Loucy (cell line): ENCODE data around the gene SKOR1.

Experiments used
- H2AFZ ChIP-seq: fragments of 200-600 bp; sonication (generic); 2 replicates; pipeline ENCODE4 v1.6.0; 2016; ENCODE audit warnings: antibody characterized with exemption, mild to moderate bottlenecking, low read length, moderate library complexity
- H3F3A ChIP-seq: fragments of 200-600 bp; 2 replicates; pipeline ENCODE4 v1.6.0; 2016; ENCODE audit warnings: antibody characterized with exemption, low read depth, mild to moderate bottlenecking
- H3K27me3 ChIP-seq: fragments of 200-600 bp; sonication (generic); 2 replicates; pipeline ENCODE4 v1.6.1; 2014; ENCODE audit warnings: low read length, mild to moderate bottlenecking; ENCODE audit not compliant: insufficient read depth, poor library complexity, severe bottlenecking
- H3K36me3 ChIP-seq: fragments of 200-600 bp; sonication (generic); 2 replicates; pipeline ENCODE4 v1.6.1; 2016; ENCODE audit warnings: low read length; ENCODE audit not compliant: insufficient read depth
- H3K4me1 ChIP-seq: fragments of 200-600 bp; sonication (generic); 2 replicates; pipeline ENCODE4 v1.5.1; 2014; ENCODE audit warnings: low read length, mild to moderate bottlenecking; ENCODE audit not compliant: insufficient read depth, poor library complexity, severe bottlenecking
- H3K4me2 ChIP-seq: fragments of 200-600 bp; sonication (generic); 2 replicates; pipeline ENCODE4 v1.6.0; 2014; ENCODE audit warnings: antibody characterized with exemption, low read length, low read depth, mild to moderate bottlenecking; ENCODE audit not compliant: poor library complexity, severe bottlenecking
- H3K4me3 ChIP-seq: fragments of 200-600 bp; sonication (generic); 2 replicates; pipeline ENCODE4 v1.5.1; 2014; ENCODE audit warnings: low read length, mild to moderate bottlenecking, mixed read lengths; ENCODE audit not compliant: poor library complexity, severe bottlenecking
- H3K79me2 ChIP-seq: fragments of 200-600 bp; sonication (generic); 2 replicates; pipeline ENCODE4 v1.6.1; 2014; ENCODE audit warnings: low read length; ENCODE audit not compliant: insufficient read depth
- H3K9ac ChIP-seq: fragments of 200-600 bp; sonication (generic); 2 replicates; pipeline ENCODE4 v1.6.0; 2014; ENCODE audit warnings: mild to moderate bottlenecking, low read depth, low read length, moderate library complexity; ENCODE audit not compliant: poor library complexity, severe bottlenecking
- H3K9me2 ChIP-seq: fragments of 200-600 bp; sonication (generic); replicated peaks from 2 replicates; pipeline ENCODE4 v1.6.1; 2016; ENCODE audit warnings: low read depth, low read length, mixed read lengths
- H3K9me3 ChIP-seq: fragments of 200-600 bp; sonication (generic); 2 replicates; pipeline ENCODE4 v1.6.1; 2014; ENCODE audit warnings: mild to moderate bottlenecking, antibody characterized with exemption, low read length, low read depth; ENCODE audit not compliant: insufficient read depth
- H4K20me1 ChIP-seq: fragments of 200-600 bp; sonication (generic); 2 replicates; pipeline ENCODE4 v1.6.0; 2014; ENCODE audit warnings: antibody characterized with exemption, low read length, mild to moderate bottlenecking; ENCODE audit not compliant: insufficient read depth, poor library complexity, severe bottlenecking
- EZH2phosphoT487 ChIP-seq: fragments of 200-600 bp; IDR thresholded peaks from 2 replicates; pipeline ENCODE4 v1.6.1; 2018; ENCODE audit warnings: antibody characterized with exemption, mild to moderate bottlenecking, moderate library complexity, borderline replicate concordance
- TF ChIP-seq, protein P1 (sequence below): fragments of 200-600 bp; sonication (generic); conservative IDR thresholded peaks from 2 replicates; pipeline ENCODE4 v1.5.1; 2014; ENCODE audit warnings: mild to moderate bottlenecking, antibody characterized with exemption, low read length

Gene SKOR1

GRCh38 chr15:67788986-67789385, 36.3 kb upstream of the SKOR1 start:
- H3K9me2 ChIP-seq: no peaks in the 10 kb centered on the region
- H3K9ac ChIP-seq: no peak overlapping the region
- no peaks in the 10 kb centered on the region for H3K36me3 ChIP-seq
- H3K4me3 ChIP-seq: no peak overlapping the region
- TF ChIP-seq EZH2phosphoT487: no peak
- TF ChIP-seq, protein P1, sequence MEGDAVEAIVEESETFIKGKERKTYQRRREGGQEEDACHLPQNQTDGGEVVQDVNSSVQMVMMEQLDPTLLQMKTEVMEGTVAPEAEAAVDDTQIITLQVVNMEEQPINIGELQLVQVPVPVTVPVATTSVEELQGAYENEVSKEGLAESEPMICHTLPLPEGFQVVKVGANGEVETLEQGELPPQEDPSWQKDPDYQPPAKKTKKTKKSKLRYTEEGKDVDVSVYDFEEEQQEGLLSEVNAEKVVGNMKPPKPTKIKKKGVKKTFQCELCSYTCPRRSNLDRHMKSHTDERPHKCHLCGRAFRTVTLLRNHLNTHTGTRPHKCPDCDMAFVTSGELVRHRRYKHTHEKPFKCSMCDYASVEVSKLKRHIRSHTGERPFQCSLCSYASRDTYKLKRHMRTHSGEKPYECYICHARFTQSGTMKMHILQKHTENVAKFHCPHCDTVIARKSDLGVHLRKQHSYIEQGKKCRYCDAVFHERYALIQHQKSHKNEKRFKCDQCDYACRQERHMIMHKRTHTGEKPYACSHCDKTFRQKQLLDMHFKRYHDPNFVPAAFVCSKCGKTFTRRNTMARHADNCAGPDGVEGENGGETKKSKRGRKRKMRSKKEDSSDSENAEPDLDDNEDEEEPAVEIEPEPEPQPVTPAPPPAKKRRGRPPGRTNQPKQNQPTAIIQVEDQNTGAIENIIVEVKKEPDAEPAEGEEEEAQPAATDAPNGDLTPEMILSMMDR: no peak
- H4K20me1 ChIP-seq: no peaks in the 10 kb centered on the region
- no peaks in the 10 kb centered on the region for H3K9me3 ChIP-seq
- H3K4me1 ChIP-seq: peaks cover 41% of the 10 kb centered on the region
- peaks cover 6% of the 10 kb centered on the region for H3F3A ChIP-seq
- no peak overlapping the region for H2AFZ ChIP-seq
- no peaks in the 10 kb centered on the region for H3K27me3 ChIP-seq
- no peaks in the 10 kb centered on the region for H3K79me2 ChIP-seq
- no peak overlapping the region for H3K4me2 ChIP-seq

DNA sequence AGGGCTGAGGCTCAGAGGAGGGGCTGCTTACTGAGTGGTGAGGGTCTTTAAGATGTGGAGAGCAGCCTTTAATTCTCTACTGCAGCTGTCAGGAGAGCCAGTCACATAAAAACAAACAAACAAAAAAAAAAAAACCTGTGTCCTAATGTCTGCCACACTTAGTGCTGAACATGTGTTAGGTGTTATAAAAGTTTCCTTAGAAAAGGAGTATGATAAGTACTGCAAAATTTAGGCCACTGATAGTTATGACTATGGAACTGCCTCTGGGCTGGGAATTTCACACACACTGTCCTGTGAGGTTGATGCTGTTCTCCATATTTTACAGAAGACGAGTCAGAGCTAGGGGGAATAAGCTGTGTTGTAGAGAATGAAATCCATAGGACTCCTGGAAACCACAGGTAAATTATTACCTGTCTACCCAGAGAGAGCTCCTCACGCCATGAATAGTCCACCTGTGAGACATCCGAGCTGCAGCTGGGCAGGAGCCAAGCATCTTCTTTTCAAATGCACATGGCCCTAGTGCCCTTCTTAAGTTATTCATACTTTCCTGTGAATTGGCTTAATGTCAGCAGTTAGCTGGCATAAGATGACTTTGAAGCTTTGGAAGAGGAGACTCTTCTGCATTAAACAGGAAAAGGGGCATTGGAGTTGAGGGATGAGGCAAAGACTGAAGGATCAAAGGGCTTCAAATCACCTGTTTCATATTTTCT, 34.5 kb upstream of the SKOR1 start:
- TF ChIP-seq, protein P1: no peak
- no peak for TF ChIP-seq EZH2phosphoT487
- Histone ChIP-seq H3K4me1 (peaks cover 29% of the 10 kb centered on the region), H3K79me2 (no peaks in the 10 kb centered on the region), H3K4me2 (no peak overlapping the region), H3K36me3 (0 out of 2 replicates have a peak, but pooled peaks cover 5% of the 10 kb centered on the region), H3K9ac (no peak overlapping the region), H3K9me2 (no peaks in the 10 kb centered on the region), H2AFZ (no peak overlapping the region), H3K27me3 (no peaks in the 10 kb centered on the region), H3K4me3 (no peak overlapping the region), H3F3A (peaks cover 4% of the 10 kb centered on the region; the same call in 1 of the 2 replicates), H3K9me3 (peaks cover 10% of the 10 kb centered on the region), H4K20me1 (no peaks in the 10 kb centered on the region)

GRCh38 chr15:67792250-67792942, 32.9 kb upstream of the SKOR1 start:
- peaks cover 7% of the 10 kb centered on the region for H3F3A ChIP-seq
- H3K79me2 ChIP-seq: no peaks in the 10 kb centered on the region
- H3K4me3 ChIP-seq: no peak overlapping the region
- H4K20me1 ChIP-seq: no peaks in the 10 kb centered on the region
- H3K4me2 ChIP-seq: no peak overlapping the region
- peaks cover 30% of the 10 kb centered on the region for H3K4me1 ChIP-seq
- no peak overlapping the region for H3K9ac ChIP-seq
- no peaks in the 10 kb centered on the region for H3K9me2 ChIP-seq
- H2AFZ ChIP-seq: no peak overlapping the region
- H3K27me3 ChIP-seq: no peaks in the 10 kb centered on the region
- H3K9me3 ChIP-seq: peaks cover 10% of the 10 kb centered on the region
- no peak for TF ChIP-seq EZH2phosphoT487
- 0 out of 2 replicates have a peak, but pooled peaks cover 5% of the 10 kb centered on the region for H3K36me3 ChIP-seq
